K562 (cell line): Measurements from ENCODE around the gene ATP7B. TPM values are rescaled to one million over a fixed set of nuclear protein-coding genes. Genes with fewer than 3 reads are reported as not detected.

Experiments
- BRD4 ChIP-seq: fragments of 200-600 bp; sonication (generic); IDR thresholded peaks from 2 replicates; pipeline ENCODE4 v1.6.1; 2017; ENCODE audit warnings: inconsistent platforms
- ETV5 ChIP-seq: sonication (generic); formaldehyde crosslinking; IDR thresholded peaks from 2 replicates; pipeline ENCODE4 v1.4.0; 2020; ENCODE audit warnings: low read depth, mild to moderate bottlenecking, missing genetic modification reagents
- FOXJ3 ChIP-seq: sonication (generic); formaldehyde crosslinking; IDR thresholded peaks from 2 replicates; pipeline ENCODE4 v1.4.0; 2020; ENCODE audit warnings: mild to moderate bottlenecking, missing genetic modification reagents
- GABPB2 ChIP-seq: fragments of 250-450 bp; sonication (Bioruptor Pico); conservative IDR thresholded peaks from 2 replicates; pipeline ENCODE4 v1.5.1; 2021; ENCODE audit warnings: mild to moderate bottlenecking
- MYBL2 ChIP-seq, 2 experiments: fragments of 450-650 bp in 1 of 2; sonication (generic) in 1 of 2; formaldehyde crosslinking in 1 of 2; IDR thresholded peaks; 2 replicates each; pipeline versions ENCODE4 v1.6.1 to v1.8.1; 2017 to 2022; ENCODE audit warnings: borderline replicate concordance in 1 of 2, inconsistent platforms in 1 of 2, low read depth in 1 of 2, mild to moderate bottlenecking in 1 of 2, missing genetic modification reagents in 1 of 2, moderate library complexity in 1 of 2
- NCOA1 ChIP-seq: fragments of 450-650 bp; IDR thresholded peaks from 2 replicates; pipeline ENCODE4 v1.6.1; 2016; ENCODE audit warnings: low read depth
- NCOA6 ChIP-seq: fragments of 450-650 bp; IDR thresholded peaks from 2 replicates; pipeline ENCODE4 v1.6.1; 2017; ENCODE audit warnings: mild to moderate bottlenecking
- NFE2L1 ChIP-seq: fragments of 450-650 bp; IDR thresholded peaks from 2 replicates; pipeline ENCODE4 v1.6.1; 2016; ENCODE audit warnings: missing genetic modification characterization, low read depth, mild to moderate bottlenecking, missing compliant biosample characterization, moderate library complexity, borderline replicate concordance
- THRAP3 ChIP-seq: fragments of 450-650 bp; IDR thresholded peaks from 2 replicates; pipeline ENCODE4 v1.6.1; 2016; ENCODE audit warnings: mild to moderate bottlenecking, inconsistent platforms, borderline replicate concordance
- ZBED1 ChIP-seq: IDR thresholded peaks from 2 replicates; pipeline ENCODE4 v1.6.1; 2014
- ZKSCAN3 ChIP-seq: fragments of 250-450 bp; sonication (Bioruptor Pico); IDR thresholded peaks from 2 replicates; pipeline ENCODE4 v1.4.0; 2020
- ZNF23 ChIP-seq: fragments of 250-450 bp; sonication (Bioruptor Pico); IDR thresholded peaks from 2 replicates; pipeline ENCODE4 v1.4.0; 2020; ENCODE audit warnings: mild to moderate bottlenecking
- polyA plus RNA-seq, 8 experiments: library from polyadenylated mRNA; depleted of rRNA in 4 of 8; stranded (reverse) in 5 of 8; unstranded in 3 of 8; fragments of >200 nt; fragmentation: Nextera tagmentation in 2 of 8; fragmentation: Illumina TruSeq in 1 of 8; extraction: Ambion mirVana in 2 of 8; extraction: Trizol in 1 of 8; gene quantifications; 2 replicates each; pipeline versions ENCODE4 v1.2.1 to v1.2.3, GENCODE V29; 2011 to 2014; ENCODE audit warnings: inconsistent platforms in 1 of 8, missing spikeins in 1 of 8
- total RNA-seq, 7 experiments: library from RNA; depleted of rRNA in 6 of 7; stranded (reverse); fragments of >200 nt in 6 of 7; fragmentation: Illumina TruSeq in 2 of 7; extraction: Trizol in 2 of 7; gene quantifications; 2 replicates each; pipeline versions ENCODE4 v1.2.1 to v1.2.3, GENCODE V29; 2011 to 2021; ENCODE audit warnings: low replicate concordance in 1 of 7
- TF ChIP-seq, protein P1 (sequence below): fragments of 450-650 bp; IDR thresholded peaks from 2 replicates; pipeline ENCODE4 v1.6.1; 2016; ENCODE audit warnings: low read depth, mild to moderate bottlenecking, moderate library complexity
- TF ChIP-seq, protein P2 (sequence below): conservative IDR thresholded peaks from 2 replicates; pipeline ENCODE4 v1.6.1; 2011; ENCODE audit warnings: low read depth, mild to moderate bottlenecking, low read length; ENCODE audit not compliant: control insufficient read depth
- TF ChIP-seq, protein P3 (sequence below), 2 experiments: fragments of 450-650 bp in 1 of 2; sonication (generic) in 1 of 2; formaldehyde crosslinking in 1 of 2; IDR thresholded peaks; 2 replicates each; pipeline versions ENCODE4 v1.7.1 to v1.9.0; 2016 to 2022; ENCODE audit warnings: inconsistent platforms in 1 of 2, mild to moderate bottlenecking in 1 of 2, missing genetic modification reagents in 1 of 2

Gene ATP7B
- total and polyA plus RNA-seq, 9 of the 15 experiments (the other 6 are each of a cell fraction or from before 2014, with no cell fraction given), result 1.1 to 20.4 (median 8.5) TPM

DNA sequence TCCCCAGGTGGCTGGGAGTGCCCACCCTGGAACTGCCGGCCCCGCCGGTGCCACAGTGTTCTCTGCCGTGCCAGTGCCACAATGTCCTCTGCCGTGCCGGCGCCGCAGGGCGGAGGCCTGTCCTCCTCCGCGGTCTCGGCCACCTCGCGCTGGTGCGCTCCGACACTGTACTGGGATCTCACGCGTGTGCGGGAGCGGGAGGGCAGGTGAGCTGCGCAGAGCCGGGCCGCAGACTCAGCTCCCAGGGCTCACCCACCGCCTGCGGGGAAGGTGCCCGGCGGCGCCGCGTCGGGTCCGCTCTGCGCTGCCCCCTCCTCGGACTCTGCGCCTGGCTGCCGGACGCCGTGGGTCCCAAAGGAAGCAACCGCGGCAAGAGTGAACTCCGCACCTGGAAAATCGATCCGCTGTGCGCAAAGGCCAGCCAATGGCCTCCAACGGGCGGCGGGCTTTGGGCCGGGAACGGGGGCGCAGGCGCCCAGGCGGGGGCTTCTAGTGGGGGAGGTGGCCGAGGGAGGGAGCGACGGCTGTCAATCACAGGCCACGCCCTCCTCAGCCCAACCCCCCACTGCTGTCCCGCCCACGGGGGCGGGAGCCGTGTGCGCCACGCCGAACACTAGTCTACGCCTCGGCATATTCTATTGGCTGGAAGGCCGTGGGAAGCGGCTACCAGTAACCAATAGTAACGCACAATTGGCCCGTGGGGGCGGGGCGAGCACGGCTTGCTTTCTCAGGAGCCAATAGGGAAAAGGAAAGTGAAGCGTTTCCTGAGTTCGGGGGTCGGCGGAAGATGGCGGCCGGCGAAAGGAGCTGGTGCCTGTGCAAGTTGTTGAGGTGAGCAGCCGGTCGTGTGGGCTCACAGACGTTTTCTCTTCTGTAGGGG lies 622 bp upstream of the ATP7B start, which contains the start of gene ALG11 (continued):
- TF ChIP-seq, protein P1, sequence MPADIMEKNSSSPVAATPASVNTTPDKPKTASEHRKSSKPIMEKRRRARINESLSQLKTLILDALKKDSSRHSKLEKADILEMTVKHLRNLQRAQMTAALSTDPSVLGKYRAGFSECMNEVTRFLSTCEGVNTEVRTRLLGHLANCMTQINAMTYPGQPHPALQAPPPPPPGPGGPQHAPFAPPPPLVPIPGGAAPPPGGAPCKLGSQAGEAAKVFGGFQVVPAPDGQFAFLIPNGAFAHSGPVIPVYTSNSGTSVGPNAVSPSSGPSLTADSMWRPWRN, result no peak
- no peak for TF ChIP-seq MYBL2 (IDR thresholded peaks at IDR 0.05; ENCODE audit: low read depth)
- no peak for TF ChIP-seq MYBL2 (CRISPR knock-in tag; IDR thresholded peaks at IDR 0.05; ENCODE audit: borderline replicate concordance)
- 0 out of 2 replicates have a peak, but pooled peaks have one; percentile 31 for TF ChIP-seq ETV5 (CRISPR knock-in tag)
- TF ChIP-seq ZKSCAN3 (CRISPR knock-in tag), result no peak
- TF ChIP-seq ZBED1, result no peak
- TF ChIP-seq, protein P2, sequence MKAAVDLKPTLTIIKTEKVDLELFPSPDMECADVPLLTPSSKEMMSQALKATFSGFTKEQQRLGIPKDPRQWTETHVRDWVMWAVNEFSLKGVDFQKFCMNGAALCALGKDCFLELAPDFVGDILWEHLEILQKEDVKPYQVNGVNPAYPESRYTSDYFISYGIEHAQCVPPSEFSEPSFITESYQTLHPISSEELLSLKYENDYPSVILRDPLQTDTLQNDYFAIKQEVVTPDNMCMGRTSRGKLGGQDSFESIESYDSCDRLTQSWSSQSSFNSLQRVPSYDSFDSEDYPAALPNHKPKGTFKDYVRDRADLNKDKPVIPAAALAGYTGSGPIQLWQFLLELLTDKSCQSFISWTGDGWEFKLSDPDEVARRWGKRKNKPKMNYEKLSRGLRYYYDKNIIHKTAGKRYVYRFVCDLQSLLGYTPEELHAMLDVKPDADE, result peak; percentile 52; the same call in 1 of the 2 replicates
- no peak for TF ChIP-seq NCOA6
- TF ChIP-seq FOXJ3 (CRISPR knock-in tag), result no peak
- TF ChIP-seq ZNF23, result no peak
- TF ChIP-seq NCOA1, result no peak
- TF ChIP-seq NFE2L1, result no peak
- no peak for TF ChIP-seq BRD4
- TF ChIP-seq THRAP3, result no peak
- TF ChIP-seq GABPB2, result no peak
- TF ChIP-seq, protein P3, sequence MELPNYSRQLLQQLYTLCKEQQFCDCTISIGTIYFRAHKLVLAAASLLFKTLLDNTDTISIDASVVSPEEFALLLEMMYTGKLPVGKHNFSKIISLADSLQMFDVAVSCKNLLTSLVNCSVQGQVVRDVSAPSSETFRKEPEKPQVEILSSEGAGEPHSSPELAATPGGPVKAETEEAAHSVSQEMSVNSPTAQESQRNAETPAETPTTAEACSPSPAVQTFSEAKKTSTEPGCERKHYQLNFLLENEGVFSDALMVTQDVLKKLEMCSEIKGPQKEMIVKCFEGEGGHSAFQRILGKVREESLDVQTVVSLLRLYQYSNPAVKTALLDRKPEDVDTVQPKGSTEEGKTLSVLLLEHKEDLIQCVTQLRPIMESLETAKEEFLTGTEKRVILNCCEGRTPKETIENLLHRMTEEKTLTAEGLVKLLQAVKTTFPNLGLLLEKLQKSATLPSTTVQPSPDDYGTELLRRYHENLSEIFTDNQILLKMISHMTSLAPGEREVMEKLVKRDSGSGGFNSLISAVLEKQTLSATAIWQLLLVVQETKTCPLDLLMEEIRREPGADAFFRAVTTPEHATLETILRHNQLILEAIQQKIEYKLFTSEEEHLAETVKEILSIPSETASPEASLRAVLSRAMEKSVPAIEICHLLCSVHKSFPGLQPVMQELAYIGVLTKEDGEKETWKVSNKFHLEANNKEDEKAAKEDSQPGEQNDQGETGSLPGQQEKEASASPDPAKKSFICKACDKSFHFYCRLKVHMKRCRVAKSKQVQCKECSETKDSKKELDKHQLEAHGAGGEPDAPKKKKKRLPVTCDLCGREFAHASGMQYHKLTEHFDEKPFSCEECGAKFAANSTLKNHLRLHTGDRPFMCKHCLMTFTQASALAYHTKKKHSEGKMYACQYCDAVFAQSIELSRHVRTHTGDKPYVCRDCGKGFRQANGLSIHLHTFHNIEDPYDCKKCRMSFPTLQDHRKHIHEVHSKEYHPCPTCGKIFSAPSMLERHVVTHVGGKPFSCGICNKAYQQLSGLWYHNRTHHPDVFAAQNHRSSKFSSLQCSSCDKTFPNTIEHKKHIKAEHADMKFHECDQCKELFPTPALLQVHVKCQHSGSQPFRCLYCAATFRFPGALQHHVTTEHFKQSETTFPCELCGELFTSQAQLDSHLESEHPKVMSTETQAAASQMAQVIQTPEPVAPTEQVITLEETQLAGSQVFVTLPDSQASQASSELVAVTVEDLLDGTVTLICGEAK (IDR thresholded peaks at IDR 0.05), result peak; percentile 72
- TF ChIP-seq, protein P3 (CRISPR knock-in tag; IDR thresholded peaks at IDR 0.05), result no peak
